Measurements from ENCODE around the gene RBM33. TPM values are rescaled to one million over a fixed set of nuclear protein-coding genes. Genes with fewer than 3 reads are reported as not detected.

RBM33 gene
- total RNA-seq, 1 donor from 2014 or later, result 50.5 TPM

GRCh38 chr7:155609185-155609584 is 35.3 kb upstream of the RBM33 start:
- Mint-ChIP-seq H3K4me1 (ENCODE audit: low read depth, unreplicated experiment) (no peaks in the 10 kb centered on the region), H3K27me3 (ENCODE audit: low read depth, unreplicated experiment) (peaks cover 17% of the 10 kb centered on the region), H3K9me3 (ENCODE audit: unreplicated experiment) (peaks cover 13% of the 10 kb centered on the region), H3K4me3 (ENCODE audit: unreplicated experiment) (no peak overlapping the region), H3K27ac (ENCODE audit: unreplicated experiment) (no peak overlapping the region), H3K36me3 (ENCODE audit: low read depth, unreplicated experiment) (peaks cover 2% of the 10 kb centered on the region)
- Histone ChIP-seq H3K9ac (ENCODE audit: low read length) (no peak overlapping the region), H3K4me1 (ENCODE audit: insufficient read depth, low read length) (no peaks in the 10 kb centered on the region), H3K36me3 (ENCODE audit: insufficient read depth, low read length) (no peaks in the 10 kb centered on the region), H3K4me3 (ENCODE audit: insufficient read depth, low read depth, low read length) (no peak overlapping the region), H3K9me3 (ENCODE audit: insufficient read depth, low read depth, low read length) (no peaks in the 10 kb centered on the region), H3K27me3 (ENCODE audit: insufficient read depth, low read length) (peaks cover 3% of the 10 kb centered on the region), H4K20me1 (ENCODE audit: insufficient read depth, low read length) (no peaks in the 10 kb centered on the region), H3K79me2 (ENCODE audit: insufficient read depth, low read length) (no peaks in the 10 kb centered on the region), H3K4me2 (ENCODE audit: low read length) (no peak overlapping the region), H2AFZ (ENCODE audit: low read depth, low read length) (no peak overlapping the region), H3K27ac (ENCODE audit: low read depth, low read length) (no peak overlapping the region)
- DNase-seq (ENCODE audit: low read depth), result no peak
- no peak for FAIRE-seq
- TF ChIP-seq CTCF (IDR thresholded peaks at IDR 0.05; ENCODE audit: insufficient read depth, low read depth, low read length) (no peak), EZH2 (IDR thresholded peaks at IDR 0.05; ENCODE audit: insufficient read depth, low read length) (no peak)

DNA sequence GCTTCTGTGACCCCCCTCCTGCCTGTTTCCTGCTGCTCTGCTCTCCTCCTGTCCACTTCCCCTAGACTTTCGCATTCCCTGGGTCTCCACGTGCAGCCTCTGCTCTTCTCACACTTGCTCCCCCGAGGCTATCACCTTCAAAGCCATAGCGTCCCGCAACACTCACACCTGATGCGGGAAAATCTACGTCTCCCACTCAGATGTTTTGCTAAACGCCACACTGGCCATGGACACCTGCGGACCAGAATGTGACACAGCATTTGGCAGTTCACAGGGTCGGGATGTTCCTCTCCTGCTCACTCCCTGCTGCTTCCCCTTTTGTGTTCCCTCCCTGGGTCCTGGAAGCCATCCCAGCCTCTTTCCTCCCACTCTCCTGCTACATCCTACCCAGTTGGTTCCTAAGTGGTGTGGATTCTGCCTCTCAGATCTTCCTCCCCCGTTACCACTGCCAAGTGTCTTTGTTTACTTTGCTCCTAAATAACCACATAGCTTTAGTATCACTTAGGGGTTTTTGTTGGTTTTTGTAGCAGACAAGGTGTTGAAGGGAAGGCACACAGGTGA is 33.7 kb upstream of the RBM33 start:
- DNase-seq (ENCODE audit: low read depth) (no peak), FAIRE-seq (no peak)
- Histone ChIP-seq H3K4me1 (ENCODE audit: insufficient read depth, low read length) (no peaks in the 10 kb centered on the region), H2AFZ (ENCODE audit: low read depth, low read length) (no peak overlapping the region), H3K27ac (ENCODE audit: low read depth, low read length) (no peak overlapping the region), H3K9me3 (ENCODE audit: insufficient read depth, low read depth, low read length) (no peaks in the 10 kb centered on the region), H4K20me1 (ENCODE audit: insufficient read depth, low read length) (no peaks in the 10 kb centered on the region), H3K36me3 (ENCODE audit: insufficient read depth, low read length) (no peaks in the 10 kb centered on the region), H3K9ac (ENCODE audit: low read length) (no peak overlapping the region), H3K4me3 (ENCODE audit: insufficient read depth, low read depth, low read length) (no peak overlapping the region), H3K27me3 (ENCODE audit: insufficient read depth, low read length) (peaks cover 3% of the 10 kb centered on the region), H3K4me2 (ENCODE audit: low read length) (no peak overlapping the region), H3K79me2 (ENCODE audit: insufficient read depth, low read length) (no peaks in the 10 kb centered on the region)
- no peak overlapping the region for H3K4me3 Mint-ChIP-seq (ENCODE audit: unreplicated experiment)
- TF ChIP-seq CTCF (IDR thresholded peaks at IDR 0.05; ENCODE audit: insufficient read depth, low read depth, low read length) (no peak), EZH2 (IDR thresholded peaks at IDR 0.05; ENCODE audit: insufficient read depth, low read length) (no peak)
- H3K36me3 Mint-ChIP-seq (ENCODE audit: low read depth, unreplicated experiment), result peaks cover 5% of the 10 kb centered on the region
- peaks cover 20% of the 10 kb centered on the region for H3K9me3 Mint-ChIP-seq (ENCODE audit: unreplicated experiment)
- H3K4me1 Mint-ChIP-seq (ENCODE audit: low read depth, unreplicated experiment), result no peaks in the 10 kb centered on the region
- no peak overlapping the region for H3K27ac Mint-ChIP-seq (ENCODE audit: unreplicated experiment)
- H3K27me3 Mint-ChIP-seq (ENCODE audit: low read depth, unreplicated experiment), result peaks cover 14% of the 10 kb centered on the region

GRCh38 chr7:155611808-155612447 is 32.5 kb upstream of the RBM33 start:
- Mint-ChIP-seq H3K27me3 (ENCODE audit: low read depth, unreplicated experiment) (peaks cover 12% of the 10 kb centered on the region), H3K36me3 (ENCODE audit: low read depth, unreplicated experiment) (peaks cover 7% of the 10 kb centered on the region), H3K4me1 (ENCODE audit: low read depth, unreplicated experiment) (no peaks in the 10 kb centered on the region), H3K9me3 (ENCODE audit: unreplicated experiment) (peaks cover 14% of the 10 kb centered on the region), H3K27ac (ENCODE audit: unreplicated experiment) (no peak overlapping the region), H3K4me3 (ENCODE audit: unreplicated experiment) (no peak overlapping the region)
- no peaks in the 10 kb centered on the region for H3K79me2 ChIP-seq (ENCODE audit: insufficient read depth, low read length)
- no peak overlapping the region for H3K27ac ChIP-seq (ENCODE audit: low read depth, low read length)
- peaks cover 3% of the 10 kb centered on the region for H3K27me3 ChIP-seq (ENCODE audit: insufficient read depth, low read length)
- no peak overlapping the region for H3K4me2 ChIP-seq (ENCODE audit: low read length)
- no peaks in the 10 kb centered on the region for H3K36me3 ChIP-seq (ENCODE audit: insufficient read depth, low read length)
- DNase-seq (ENCODE audit: low read depth) (no peak), FAIRE-seq (no peak)
- no peak overlapping the region for H3K9ac ChIP-seq (ENCODE audit: low read length)
- no peak overlapping the region for H3K4me3 ChIP-seq (ENCODE audit: insufficient read depth, low read depth, low read length)
- H3K9me3 ChIP-seq (ENCODE audit: insufficient read depth, low read depth, low read length), result no peaks in the 10 kb centered on the region
- no peak overlapping the region for H2AFZ ChIP-seq (ENCODE audit: low read depth, low read length)
- no peaks in the 10 kb centered on the region for H4K20me1 ChIP-seq (ENCODE audit: insufficient read depth, low read length)
- no peaks in the 10 kb centered on the region for H3K4me1 ChIP-seq (ENCODE audit: insufficient read depth, low read length)
- TF ChIP-seq CTCF (IDR thresholded peaks at IDR 0.05; ENCODE audit: insufficient read depth, low read depth, low read length) (no peak), EZH2 (IDR thresholded peaks at IDR 0.05; ENCODE audit: insufficient read depth, low read length) (no peak)
